Measurements from ENCODE around the gene RBM34.
"Not testable (repeated sequence)": the region's sequence is repeated elsewhere in the genome, so short reads cannot be mapped to it uniquely, and the experiment has no call there.

RBM34 gene

GRCh38 chr1:235160957-235161684 lies at the start of gene RBM34:
RBM34 (minus strand) TSS chr1:235161250; CDS start chr1:235161226, 24 bp downstream.
- peak; percentile 89 for DNase-seq

- DNase-seq, result no peak
Observed at GRCh38 chr1:235207209-235207565, 46.1 kb upstream of the RBM34 start.

- DNase-seq, result peak; percentile 13
Observed at GRCh38 chr1:235206533-235207208, 45.6 kb upstream of the RBM34 start.

- no peak for DNase-seq
Observed at GRCh38 chr1:235205687-235206086, 44.6 kb upstream of the RBM34 start.

- no peak for DNase-seq
Observed at GRCh38 chr1:235203428-235203827, 42.4 kb upstream of the RBM34 start.

GRCh38 chr1:235202447-235202846 lies 41.4 kb upstream of the RBM34 start:
- DNase-seq, result not testable (repeated sequence)

GRCh38 chr1:235199441-235199840 lies 38.4 kb upstream of the RBM34 start:
- DNase-seq, result peak; percentile 14

GRCh38 chr1:235190431-235190830 lies 29.4 kb upstream of the RBM34 start:
- no peak for DNase-seq

- DNase-seq, result no peak
Observed at GRCh38 chr1:235187316-235187715, 26.3 kb upstream of the RBM34 start.

- no peak for DNase-seq
Observed at GRCh38 chr1:235181561-235182245, 20.7 kb upstream of the RBM34 start.

- DNase-seq, result no peak
Observed at GRCh38 chr1:235180916-235181460, 19.9 kb upstream of the RBM34 start.

- DNase-seq, result no peak
Observed at GRCh38 chr1:235176486-235176885, 15.4 kb upstream of the RBM34 start.

- DNase-seq, result peak; percentile 13
Observed at GRCh38 chr1:235169986-235170385, 8.9 kb upstream of the RBM34 start.

- no peak for DNase-seq
Observed at GRCh38 chr1:235168375-235168774, 7.3 kb upstream of the RBM34 start.

GRCh38 chr1:235161685-235162327 lies 756 bp upstream of the RBM34 start:
- DNase-seq, result no peak

GRCh38 chr1:235160383-235160956 lies 580 bp downstream of the RBM34 start:
- DNase-seq, result no peak

GRCh38 chr1:235159930-235160329 lies 1.1 kb downstream of the RBM34 start:
- DNase-seq, result not testable (repeated sequence)

- not testable (repeated sequence) for DNase-seq
Observed at GRCh38 chr1:235159284-235159683, 1.8 kb downstream of the RBM34 start.

- DNase-seq, result no peak
Observed at GRCh38 chr1:235158680-235159079, 2.4 kb downstream of the RBM34 start.

- no peak for DNase-seq
Observed at GRCh38 chr1:235157150-235157549, 3.9 kb downstream of the RBM34 start.

GRCh38 chr1:235156740-235157139 lies 4.3 kb downstream of the RBM34 start:
- no peak for DNase-seq

- DNase-seq, result no peak
Observed at GRCh38 chr1:235156265-235156664, 4.8 kb downstream of the RBM34 start.

- DNase-seq, result no peak
Observed at GRCh38 chr1:235152235-235152634, 8.8 kb downstream of the RBM34 start.

Data from EL (cell line).